HG02571 (cell line): ENCODE measurements around the gene ACAA2.

Experiments used
- ATAC-seq: cut with Tn5 transposase; IDR thresholded peaks from one replicate; pipeline ENCODE4 v1.9.1; 2021; ENCODE audit warnings: mild to moderate bottlenecking, moderate library complexity; ENCODE audit not compliant: unreplicated experiment

The ACAA2 gene

DNA sequence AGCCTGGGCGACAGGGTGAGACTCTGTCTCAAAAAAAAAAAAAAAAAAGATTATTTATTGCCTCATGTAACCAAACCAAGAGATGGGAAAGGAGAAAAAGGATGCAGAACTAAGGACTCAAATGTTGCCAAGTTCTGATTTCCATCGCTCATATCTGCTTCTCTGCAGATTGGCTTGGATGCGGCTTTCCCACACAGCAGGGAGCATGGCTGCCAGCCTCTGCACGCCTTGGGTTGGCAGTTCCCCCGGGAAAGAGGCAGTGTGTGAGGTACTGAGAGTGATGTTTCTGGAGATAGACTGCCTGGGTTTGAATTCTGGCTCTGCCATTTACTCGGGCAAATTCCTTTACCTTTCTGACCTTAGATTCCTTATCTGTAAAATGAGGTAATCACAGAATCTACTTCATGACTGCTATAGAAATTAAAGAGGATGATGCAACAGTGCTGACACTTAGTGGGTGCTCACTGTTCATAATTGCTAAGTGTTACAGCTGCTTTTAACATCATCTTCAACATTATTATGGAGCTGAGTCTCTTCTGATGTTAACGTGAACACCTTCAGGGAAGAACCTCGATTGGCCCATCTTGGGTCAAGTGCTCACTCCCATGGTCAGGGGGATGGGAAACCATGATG, 68.8 kb downstream of the ACAA2 start:
- ATAC-seq: no peak

GRCh38 chr18:49743117-49743567, 70.2 kb downstream of the ACAA2 start:
- no peak for ATAC-seq

GRCh38 chr18:49742316-49743116, 70.8 kb downstream of the ACAA2 start:
- ATAC-seq: no peak

- ATAC-seq: no peak
Measured at GRCh38 chr18:49739275-49739674, 74.1 kb downstream of the ACAA2 start.

DNA sequence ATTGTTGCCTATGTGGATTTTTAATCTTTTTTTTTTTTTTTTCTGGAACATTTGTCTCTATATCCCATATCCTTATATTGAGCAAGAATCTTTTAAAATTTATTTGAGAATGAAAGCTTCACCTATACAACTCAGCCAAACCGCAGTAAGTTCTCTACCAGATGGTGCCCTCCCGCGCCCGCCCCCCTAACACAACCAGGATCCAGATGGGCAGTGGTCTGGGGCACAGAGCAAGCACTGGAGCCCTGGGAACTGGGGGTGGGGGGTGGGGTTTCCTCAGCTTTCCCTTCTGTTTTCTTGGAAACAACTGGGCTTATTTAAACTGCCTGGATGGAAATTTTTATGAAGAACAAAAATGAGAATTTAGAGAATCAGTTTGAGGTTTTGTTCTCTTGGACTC, 74.6 kb downstream of the ACAA2 start:
- no peak for ATAC-seq

- no peak for ATAC-seq
Measured at GRCh38 chr18:49734836-49735235, 78.5 kb downstream of the ACAA2 start.

DNA sequence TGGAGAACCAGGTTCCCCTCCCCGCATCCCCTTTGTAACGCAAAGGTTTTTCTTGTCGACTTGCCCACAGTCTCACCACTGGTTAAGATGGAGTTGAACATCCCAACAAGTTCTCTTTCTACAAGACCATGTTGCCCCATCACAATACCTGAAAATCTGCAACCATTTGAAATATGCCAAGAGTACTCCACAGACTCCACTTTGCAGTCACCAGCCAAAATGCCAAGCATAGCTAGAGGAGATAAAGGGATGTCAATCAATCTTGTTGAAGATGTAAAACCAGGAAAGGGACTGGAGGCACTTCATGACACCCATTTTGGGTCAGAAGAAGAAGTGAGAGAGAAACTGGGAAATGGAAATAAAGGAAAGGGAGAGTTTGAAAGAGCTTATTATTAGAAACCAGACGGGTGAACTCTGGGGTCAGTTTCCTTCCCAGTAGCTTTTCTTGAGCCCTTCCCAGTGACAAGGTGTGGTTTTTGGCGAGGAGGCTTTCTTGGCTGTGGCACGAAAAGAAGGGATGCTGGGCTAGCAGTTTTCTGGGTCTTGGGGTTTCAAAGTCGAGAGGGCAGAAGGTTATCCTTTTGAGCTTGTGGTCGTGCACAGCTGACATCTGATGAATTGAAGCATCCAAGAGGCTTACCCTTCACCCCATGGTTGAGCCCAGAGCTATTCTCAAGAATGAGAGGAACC, 79.3 kb downstream of the ACAA2 start:
- no peak for ATAC-seq

- ATAC-seq: no peak
Measured at GRCh38 chr18:49733321-49733720, 80.0 kb downstream of the ACAA2 start.
